Measurements from ENCODE around the gene AP2A1. TPM values are rescaled to one million over a fixed set of nuclear protein-coding genes. Genes with fewer than 3 reads are reported as not detected.

Gene AP2A1
- total and polyA plus RNA-seq, 9 of the 15 experiments (the other 6 are each of a cell fraction or from before 2014, with no cell fraction given), result 0.55 to 150 (median 31.9) TPM

DNA sequence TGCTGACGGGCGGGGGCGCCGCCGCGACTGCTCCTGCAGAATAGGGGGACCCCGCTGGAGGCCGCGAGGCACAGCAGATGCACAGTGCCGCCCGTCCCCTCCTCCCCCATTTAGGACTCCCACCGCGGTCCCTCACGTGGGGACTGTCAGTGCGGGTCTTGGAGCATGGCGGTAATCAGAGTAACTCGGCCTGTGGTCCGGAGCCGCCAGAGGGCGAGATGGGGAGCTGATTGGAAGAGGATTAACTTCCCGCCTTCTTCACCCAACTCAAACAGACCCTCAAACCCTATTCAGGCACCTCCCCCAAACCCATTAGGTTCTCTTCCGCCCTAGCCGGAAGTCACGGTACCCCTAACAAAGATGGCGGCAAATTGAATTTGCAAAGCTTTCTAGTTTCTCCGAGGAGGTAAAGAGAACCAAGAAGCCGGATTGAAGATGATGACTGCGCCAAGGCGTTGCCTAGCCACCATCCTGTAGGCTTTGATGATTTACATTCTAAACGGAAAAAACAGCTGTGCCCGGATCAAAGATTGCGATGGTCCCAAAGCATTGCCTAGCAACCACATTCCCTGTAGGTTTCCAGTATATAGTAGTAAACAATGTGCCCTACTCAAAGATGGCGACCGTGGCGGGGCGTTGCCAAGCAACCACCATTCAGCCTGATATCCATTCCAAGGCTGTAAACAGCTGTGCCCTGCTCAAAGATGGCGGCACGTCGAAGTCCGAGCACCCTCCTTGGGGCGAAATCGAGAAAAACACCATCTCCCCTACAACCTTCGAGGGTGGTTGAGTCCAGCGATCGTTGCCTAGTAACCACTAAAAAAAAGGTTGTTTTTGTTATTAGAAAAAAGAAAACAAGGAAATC, 46.4 kb downstream of the AP2A1 start, which contains the start of gene FUZ (continued):
- TF ChIP-seq, protein P1, sequence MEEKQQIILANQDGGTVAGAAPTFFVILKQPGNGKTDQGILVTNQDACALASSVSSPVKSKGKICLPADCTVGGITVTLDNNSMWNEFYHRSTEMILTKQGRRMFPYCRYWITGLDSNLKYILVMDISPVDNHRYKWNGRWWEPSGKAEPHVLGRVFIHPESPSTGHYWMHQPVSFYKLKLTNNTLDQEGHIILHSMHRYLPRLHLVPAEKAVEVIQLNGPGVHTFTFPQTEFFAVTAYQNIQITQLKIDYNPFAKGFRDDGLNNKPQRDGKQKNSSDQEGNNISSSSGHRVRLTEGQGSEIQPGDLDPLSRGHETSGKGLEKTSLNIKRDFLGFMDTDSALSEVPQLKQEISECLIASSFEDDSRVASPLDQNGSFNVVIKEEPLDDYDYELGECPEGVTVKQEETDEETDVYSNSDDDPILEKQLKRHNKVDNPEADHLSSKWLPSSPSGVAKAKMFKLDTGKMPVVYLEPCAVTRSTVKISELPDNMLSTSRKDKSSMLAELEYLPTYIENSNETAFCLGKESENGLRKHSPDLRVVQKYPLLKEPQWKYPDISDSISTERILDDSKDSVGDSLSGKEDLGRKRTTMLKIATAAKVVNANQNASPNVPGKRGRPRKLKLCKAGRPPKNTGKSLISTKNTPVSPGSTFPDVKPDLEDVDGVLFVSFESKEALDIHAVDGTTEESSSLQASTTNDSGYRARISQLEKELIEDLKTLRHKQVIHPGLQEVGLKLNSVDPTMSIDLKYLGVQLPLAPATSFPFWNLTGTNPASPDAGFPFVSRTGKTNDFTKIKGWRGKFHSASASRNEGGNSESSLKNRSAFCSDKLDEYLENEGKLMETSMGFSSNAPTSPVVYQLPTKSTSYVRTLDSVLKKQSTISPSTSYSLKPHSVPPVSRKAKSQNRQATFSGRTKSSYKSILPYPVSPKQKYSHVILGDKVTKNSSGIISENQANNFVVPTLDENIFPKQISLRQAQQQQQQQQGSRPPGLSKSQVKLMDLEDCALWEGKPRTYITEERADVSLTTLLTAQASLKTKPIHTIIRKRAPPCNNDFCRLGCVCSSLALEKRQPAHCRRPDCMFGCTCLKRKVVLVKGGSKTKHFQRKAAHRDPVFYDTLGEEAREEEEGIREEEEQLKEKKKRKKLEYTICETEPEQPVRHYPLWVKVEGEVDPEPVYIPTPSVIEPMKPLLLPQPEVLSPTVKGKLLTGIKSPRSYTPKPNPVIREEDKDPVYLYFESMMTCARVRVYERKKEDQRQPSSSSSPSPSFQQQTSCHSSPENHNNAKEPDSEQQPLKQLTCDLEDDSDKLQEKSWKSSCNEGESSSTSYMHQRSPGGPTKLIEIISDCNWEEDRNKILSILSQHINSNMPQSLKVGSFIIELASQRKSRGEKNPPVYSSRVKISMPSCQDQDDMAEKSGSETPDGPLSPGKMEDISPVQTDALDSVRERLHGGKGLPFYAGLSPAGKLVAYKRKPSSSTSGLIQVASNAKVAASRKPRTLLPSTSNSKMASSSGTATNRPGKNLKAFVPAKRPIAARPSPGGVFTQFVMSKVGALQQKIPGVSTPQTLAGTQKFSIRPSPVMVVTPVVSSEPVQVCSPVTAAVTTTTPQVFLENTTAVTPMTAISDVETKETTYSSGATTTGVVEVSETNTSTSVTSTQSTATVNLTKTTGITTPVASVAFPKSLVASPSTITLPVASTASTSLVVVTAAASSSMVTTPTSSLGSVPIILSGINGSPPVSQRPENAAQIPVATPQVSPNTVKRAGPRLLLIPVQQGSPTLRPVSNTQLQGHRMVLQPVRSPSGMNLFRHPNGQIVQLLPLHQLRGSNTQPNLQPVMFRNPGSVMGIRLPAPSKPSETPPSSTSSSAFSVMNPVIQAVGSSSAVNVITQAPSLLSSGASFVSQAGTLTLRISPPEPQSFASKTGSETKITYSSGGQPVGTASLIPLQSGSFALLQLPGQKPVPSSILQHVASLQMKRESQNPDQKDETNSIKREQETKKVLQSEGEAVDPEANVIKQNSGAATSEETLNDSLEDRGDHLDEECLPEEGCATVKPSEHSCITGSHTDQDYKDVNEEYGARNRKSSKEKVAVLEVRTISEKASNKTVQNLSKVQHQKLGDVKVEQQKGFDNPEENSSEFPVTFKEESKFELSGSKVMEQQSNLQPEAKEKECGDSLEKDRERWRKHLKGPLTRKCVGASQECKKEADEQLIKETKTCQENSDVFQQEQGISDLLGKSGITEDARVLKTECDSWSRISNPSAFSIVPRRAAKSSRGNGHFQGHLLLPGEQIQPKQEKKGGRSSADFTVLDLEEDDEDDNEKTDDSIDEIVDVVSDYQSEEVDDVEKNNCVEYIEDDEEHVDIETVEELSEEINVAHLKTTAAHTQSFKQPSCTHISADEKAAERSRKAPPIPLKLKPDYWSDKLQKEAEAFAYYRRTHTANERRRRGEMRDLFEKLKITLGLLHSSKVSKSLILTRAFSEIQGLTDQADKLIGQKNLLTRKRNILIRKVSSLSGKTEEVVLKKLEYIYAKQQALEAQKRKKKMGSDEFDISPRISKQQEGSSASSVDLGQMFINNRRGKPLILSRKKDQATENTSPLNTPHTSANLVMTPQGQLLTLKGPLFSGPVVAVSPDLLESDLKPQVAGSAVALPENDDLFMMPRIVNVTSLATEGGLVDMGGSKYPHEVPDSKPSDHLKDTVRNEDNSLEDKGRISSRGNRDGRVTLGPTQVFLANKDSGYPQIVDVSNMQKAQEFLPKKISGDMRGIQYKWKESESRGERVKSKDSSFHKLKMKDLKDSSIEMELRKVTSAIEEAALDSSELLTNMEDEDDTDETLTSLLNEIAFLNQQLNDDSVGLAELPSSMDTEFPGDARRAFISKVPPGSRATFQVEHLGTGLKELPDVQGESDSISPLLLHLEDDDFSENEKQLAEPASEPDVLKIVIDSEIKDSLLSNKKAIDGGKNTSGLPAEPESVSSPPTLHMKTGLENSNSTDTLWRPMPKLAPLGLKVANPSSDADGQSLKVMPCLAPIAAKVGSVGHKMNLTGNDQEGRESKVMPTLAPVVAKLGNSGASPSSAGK (IDR thresholded peaks at IDR 0.05), result no peak
- TF ChIP-seq RBFOX2 (IDR thresholded peaks at IDR 0.05; ENCODE audit: low read depth, low read length), result peak; percentile 65
- TF ChIP-seq ZSCAN32 (CRISPR knock-in tag; IDR thresholded peaks at IDR 0.05), result no peak
- no peak for TF ChIP-seq ETV5 (CRISPR knock-in tag; IDR thresholded peaks at IDR 0.05; ENCODE audit: low read depth)
